ENCODE measurements around the gene EPHB1.

Gene EPHB1

GRCh38 chr3:134911586-134912548 lies 116.8 kb downstream of the EPHB1 start:
- no peak for DNase-seq (ENCODE audit: low read depth, low spot score)

GRCh38 chr3:134916276-134916961 lies 121.4 kb downstream of the EPHB1 start:
- DNase-seq (ENCODE audit: low read depth, low spot score): no peak

- no peak for DNase-seq (ENCODE audit: low read depth, low spot score)
Observed at GRCh38 chr3:134917631-134918030, 122.6 kb downstream of the EPHB1 start.

GRCh38 chr3:134918441-134918840 lies 123.4 kb downstream of the EPHB1 start:
- no peak for DNase-seq (ENCODE audit: low read depth, low spot score)

- no peak for DNase-seq (ENCODE audit: low read depth, low spot score)
Observed at GRCh38 chr3:134922101-134922500, 127.0 kb downstream of the EPHB1 start.

- DNase-seq (ENCODE audit: low read depth, low spot score): no peak
Observed at GRCh38 chr3:134922866-134923265, 127.8 kb downstream of the EPHB1 start.

GRCh38 chr3:134923286-134923685 lies 128.2 kb downstream of the EPHB1 start:
- no peak for DNase-seq (ENCODE audit: low read depth, low spot score)

GRCh38 chr3:134927599-134927998 lies 132.5 kb downstream of the EPHB1 start:
- no peak for DNase-seq (ENCODE audit: low read depth, low spot score)

GRCh38 chr3:134928392-134928791 lies 133.3 kb downstream of the EPHB1 start:
- DNase-seq (ENCODE audit: low read depth, low spot score): no peak

- DNase-seq (ENCODE audit: low read depth, low spot score): no peak
Observed at GRCh38 chr3:134928819-134929218, 133.8 kb downstream of the EPHB1 start.

- DNase-seq (ENCODE audit: low read depth, low spot score): no peak
Observed at GRCh38 chr3:134929976-134930375, 134.9 kb downstream of the EPHB1 start.

GRCh38 chr3:134931045-134931785 lies 136.2 kb downstream of the EPHB1 start:
- DNase-seq (ENCODE audit: low read depth, low spot score): peak; percentile 14

GRCh38 chr3:134932035-134932434 lies 137.0 kb downstream of the EPHB1 start:
- DNase-seq (ENCODE audit: low read depth, low spot score): no peak

GRCh38 chr3:134933997-134934396 lies 138.9 kb downstream of the EPHB1 start:
- DNase-seq (ENCODE audit: low read depth, low spot score): no peak

- no peak for DNase-seq (ENCODE audit: low read depth, low spot score)
Observed at GRCh38 chr3:134934933-134935332, 139.9 kb downstream of the EPHB1 start.

- DNase-seq (ENCODE audit: low read depth, low spot score): peak; percentile 56
Observed at GRCh38 chr3:134937256-134938028, 142.4 kb downstream of the EPHB1 start.

- DNase-seq (ENCODE audit: low read depth, low spot score): no peak
Observed at GRCh38 chr3:134938029-134938525, 143.0 kb downstream of the EPHB1 start.

- no peak for DNase-seq (ENCODE audit: low read depth, low spot score)
Observed at GRCh38 chr3:134939978-134940377, 144.9 kb downstream of the EPHB1 start.

GRCh38 chr3:134941820-134942219 lies 146.8 kb downstream of the EPHB1 start:
- peak; percentile 3 for DNase-seq (ENCODE audit: low read depth, low spot score)

GRCh38 chr3:134944429-134944828 lies 149.4 kb downstream of the EPHB1 start:
- no peak for DNase-seq (ENCODE audit: low read depth, low spot score)

- no peak for DNase-seq (ENCODE audit: low read depth, low spot score)
Observed at GRCh38 chr3:134949150-134949549, 154.1 kb downstream of the EPHB1 start.
